Loucy (cell line): ENCODE measurements around the gene DEFB129.

Source experiments
- H2AFZ ChIP-seq: fragments of 200-600 bp; sonication (generic); 2 replicates; pipeline ENCODE4 v1.6.0; 2016; ENCODE audit warnings: antibody characterized with exemption, mild to moderate bottlenecking, low read length, moderate library complexity
- H3F3A ChIP-seq: fragments of 200-600 bp; 2 replicates; pipeline ENCODE4 v1.6.0; 2016; ENCODE audit warnings: antibody characterized with exemption, low read depth, mild to moderate bottlenecking
- H3K27me3 ChIP-seq: fragments of 200-600 bp; sonication (generic); 2 replicates; pipeline ENCODE4 v1.6.1; 2014; ENCODE audit warnings: low read length, mild to moderate bottlenecking; ENCODE audit not compliant: insufficient read depth, poor library complexity, severe bottlenecking
- H3K36me3 ChIP-seq: fragments of 200-600 bp; sonication (generic); 2 replicates; pipeline ENCODE4 v1.6.1; 2016; ENCODE audit warnings: low read length; ENCODE audit not compliant: insufficient read depth
- H3K4me1 ChIP-seq: fragments of 200-600 bp; sonication (generic); 2 replicates; pipeline ENCODE4 v1.5.1; 2014; ENCODE audit warnings: low read length, mild to moderate bottlenecking; ENCODE audit not compliant: insufficient read depth, poor library complexity, severe bottlenecking
- H3K4me2 ChIP-seq: fragments of 200-600 bp; sonication (generic); 2 replicates; pipeline ENCODE4 v1.6.0; 2014; ENCODE audit warnings: antibody characterized with exemption, low read length, low read depth, mild to moderate bottlenecking; ENCODE audit not compliant: poor library complexity, severe bottlenecking
- H3K4me3 ChIP-seq: fragments of 200-600 bp; sonication (generic); 2 replicates; pipeline ENCODE4 v1.5.1; 2014; ENCODE audit warnings: low read length, mild to moderate bottlenecking, mixed read lengths; ENCODE audit not compliant: poor library complexity, severe bottlenecking
- H3K79me2 ChIP-seq: fragments of 200-600 bp; sonication (generic); 2 replicates; pipeline ENCODE4 v1.6.1; 2014; ENCODE audit warnings: low read length; ENCODE audit not compliant: insufficient read depth
- H3K9ac ChIP-seq: fragments of 200-600 bp; sonication (generic); 2 replicates; pipeline ENCODE4 v1.6.0; 2014; ENCODE audit warnings: mild to moderate bottlenecking, low read depth, low read length, moderate library complexity; ENCODE audit not compliant: poor library complexity, severe bottlenecking
- H3K9me2 ChIP-seq: fragments of 200-600 bp; sonication (generic); replicated peaks from 2 replicates; pipeline ENCODE4 v1.6.1; 2016; ENCODE audit warnings: low read depth, low read length, mixed read lengths
- H3K9me3 ChIP-seq: fragments of 200-600 bp; sonication (generic); 2 replicates; pipeline ENCODE4 v1.6.1; 2014; ENCODE audit warnings: mild to moderate bottlenecking, antibody characterized with exemption, low read length, low read depth; ENCODE audit not compliant: insufficient read depth
- H4K20me1 ChIP-seq: fragments of 200-600 bp; sonication (generic); 2 replicates; pipeline ENCODE4 v1.6.0; 2014; ENCODE audit warnings: antibody characterized with exemption, low read length, mild to moderate bottlenecking; ENCODE audit not compliant: insufficient read depth, poor library complexity, severe bottlenecking
- EZH2phosphoT487 ChIP-seq: fragments of 200-600 bp; IDR thresholded peaks from 2 replicates; pipeline ENCODE4 v1.6.1; 2018; ENCODE audit warnings: antibody characterized with exemption, mild to moderate bottlenecking, moderate library complexity, borderline replicate concordance
- TF ChIP-seq, protein P1 (sequence below): fragments of 200-600 bp; sonication (generic); conservative IDR thresholded peaks from 2 replicates; pipeline ENCODE4 v1.5.1; 2014; ENCODE audit warnings: mild to moderate bottlenecking, antibody characterized with exemption, low read length

Gene DEFB129

DNA sequence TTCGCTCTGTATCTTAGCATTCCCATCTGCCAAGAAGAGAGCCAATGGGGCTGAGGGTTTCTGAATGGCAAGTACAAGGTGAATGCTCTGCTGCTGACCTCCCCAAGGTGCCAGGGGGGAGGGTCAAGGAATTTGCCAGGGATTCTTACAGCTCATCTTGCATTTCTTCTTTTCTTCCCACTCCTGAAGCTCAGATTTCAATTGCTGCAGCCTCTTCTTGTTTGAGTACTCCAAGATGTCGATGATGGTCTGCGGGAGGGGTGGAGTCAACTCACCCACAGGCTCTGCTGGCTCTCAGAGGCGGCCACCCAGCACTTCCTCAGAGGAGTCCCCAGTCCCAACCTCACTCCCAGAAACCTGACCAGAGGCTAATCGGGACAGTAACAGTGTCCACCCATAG is 51.1 kb downstream of the DEFB129 start:
- Histone ChIP-seq H3K4me2 (no peak overlapping the region), H3K4me1 (no peaks in the 10 kb centered on the region), H3K27me3 (no peaks in the 10 kb centered on the region), H4K20me1 (no peaks in the 10 kb centered on the region), H3K9ac (no peak overlapping the region), H3K36me3 (peaks cover 21% of the 10 kb centered on the region; the same call in 1 of the 2 replicates), H3K4me3 (no peak overlapping the region), H3K9me2 (no peaks in the 10 kb centered on the region), H2AFZ (no peak overlapping the region), H3K9me3 (no peaks in the 10 kb centered on the region), H3F3A (no peaks in the 10 kb centered on the region), H3K79me2 (no peaks in the 10 kb centered on the region)
- no peak for TF ChIP-seq EZH2phosphoT487
- TF ChIP-seq, protein P1, sequence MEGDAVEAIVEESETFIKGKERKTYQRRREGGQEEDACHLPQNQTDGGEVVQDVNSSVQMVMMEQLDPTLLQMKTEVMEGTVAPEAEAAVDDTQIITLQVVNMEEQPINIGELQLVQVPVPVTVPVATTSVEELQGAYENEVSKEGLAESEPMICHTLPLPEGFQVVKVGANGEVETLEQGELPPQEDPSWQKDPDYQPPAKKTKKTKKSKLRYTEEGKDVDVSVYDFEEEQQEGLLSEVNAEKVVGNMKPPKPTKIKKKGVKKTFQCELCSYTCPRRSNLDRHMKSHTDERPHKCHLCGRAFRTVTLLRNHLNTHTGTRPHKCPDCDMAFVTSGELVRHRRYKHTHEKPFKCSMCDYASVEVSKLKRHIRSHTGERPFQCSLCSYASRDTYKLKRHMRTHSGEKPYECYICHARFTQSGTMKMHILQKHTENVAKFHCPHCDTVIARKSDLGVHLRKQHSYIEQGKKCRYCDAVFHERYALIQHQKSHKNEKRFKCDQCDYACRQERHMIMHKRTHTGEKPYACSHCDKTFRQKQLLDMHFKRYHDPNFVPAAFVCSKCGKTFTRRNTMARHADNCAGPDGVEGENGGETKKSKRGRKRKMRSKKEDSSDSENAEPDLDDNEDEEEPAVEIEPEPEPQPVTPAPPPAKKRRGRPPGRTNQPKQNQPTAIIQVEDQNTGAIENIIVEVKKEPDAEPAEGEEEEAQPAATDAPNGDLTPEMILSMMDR: no peak

DNA sequence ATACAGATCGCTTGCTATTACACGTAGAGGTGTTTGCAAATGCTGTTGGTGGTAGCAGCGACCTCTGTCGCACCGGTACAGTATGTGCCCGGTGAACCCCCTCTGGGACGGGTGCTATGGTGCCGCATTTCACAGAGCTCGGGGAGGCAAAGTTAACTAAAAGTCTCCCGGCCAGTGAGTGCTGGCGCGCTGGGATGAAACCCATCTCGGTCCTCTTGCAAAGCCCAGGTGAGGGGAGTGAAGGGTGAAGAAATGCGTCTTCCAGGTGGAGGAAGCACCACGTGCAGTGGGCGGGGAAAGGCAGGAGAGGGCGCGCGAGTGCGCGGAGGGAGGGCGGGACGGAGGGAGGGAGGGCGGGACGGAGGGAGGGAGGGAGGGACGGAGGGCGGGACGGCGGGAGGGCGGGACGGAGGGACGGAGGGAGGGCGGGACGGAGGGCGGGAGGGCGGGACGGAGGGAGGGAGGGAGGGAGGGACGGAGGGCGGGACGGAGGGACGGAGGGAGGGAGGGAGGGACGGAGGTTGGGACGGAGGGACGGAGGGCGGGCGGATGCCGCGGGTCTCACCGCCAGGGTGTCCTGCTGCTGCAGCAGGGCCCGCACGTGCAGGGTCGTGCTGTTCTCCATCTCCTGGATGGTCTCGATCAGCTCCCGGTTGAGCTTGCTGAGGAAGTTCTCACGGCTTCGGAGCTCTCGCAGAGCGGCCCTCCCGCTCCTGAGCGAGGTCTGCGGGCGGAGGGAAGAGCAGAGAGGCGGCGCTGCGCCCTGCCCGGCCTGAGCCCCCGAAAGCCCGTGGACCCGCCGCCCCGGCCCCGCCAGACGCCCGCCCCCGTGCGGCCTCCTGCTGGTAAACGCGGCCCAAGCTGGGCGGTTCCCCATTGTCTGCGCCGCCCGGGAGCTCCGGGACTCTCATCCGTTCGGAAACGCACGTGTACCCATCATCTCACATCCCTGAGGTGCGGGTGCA is 51.8 kb downstream of the DEFB129 start:
- H2AFZ ChIP-seq: no peak overlapping the region
- H4K20me1 ChIP-seq: no peaks in the 10 kb centered on the region
- H3K36me3 ChIP-seq: peaks cover 21% of the 10 kb centered on the region; the same call in 1 of the 2 replicates
- no peaks in the 10 kb centered on the region for H3K9me3 ChIP-seq
- no peaks in the 10 kb centered on the region for H3K79me2 ChIP-seq
- H3K4me2 ChIP-seq: no peak overlapping the region
- no peaks in the 10 kb centered on the region for H3K9me2 ChIP-seq
- TF ChIP-seq EZH2phosphoT487: no peak
- TF ChIP-seq, protein P1: no peak
- no peaks in the 10 kb centered on the region for H3K4me1 ChIP-seq
- H3K27me3 ChIP-seq: no peaks in the 10 kb centered on the region
- no peak overlapping the region for H3K9ac ChIP-seq
- no peaks in the 10 kb centered on the region for H3F3A ChIP-seq
- no peak overlapping the region for H3K4me3 ChIP-seq
